ENCODE results near the gene DCAF5.

- TF ChIP-seq, protein P1, sequence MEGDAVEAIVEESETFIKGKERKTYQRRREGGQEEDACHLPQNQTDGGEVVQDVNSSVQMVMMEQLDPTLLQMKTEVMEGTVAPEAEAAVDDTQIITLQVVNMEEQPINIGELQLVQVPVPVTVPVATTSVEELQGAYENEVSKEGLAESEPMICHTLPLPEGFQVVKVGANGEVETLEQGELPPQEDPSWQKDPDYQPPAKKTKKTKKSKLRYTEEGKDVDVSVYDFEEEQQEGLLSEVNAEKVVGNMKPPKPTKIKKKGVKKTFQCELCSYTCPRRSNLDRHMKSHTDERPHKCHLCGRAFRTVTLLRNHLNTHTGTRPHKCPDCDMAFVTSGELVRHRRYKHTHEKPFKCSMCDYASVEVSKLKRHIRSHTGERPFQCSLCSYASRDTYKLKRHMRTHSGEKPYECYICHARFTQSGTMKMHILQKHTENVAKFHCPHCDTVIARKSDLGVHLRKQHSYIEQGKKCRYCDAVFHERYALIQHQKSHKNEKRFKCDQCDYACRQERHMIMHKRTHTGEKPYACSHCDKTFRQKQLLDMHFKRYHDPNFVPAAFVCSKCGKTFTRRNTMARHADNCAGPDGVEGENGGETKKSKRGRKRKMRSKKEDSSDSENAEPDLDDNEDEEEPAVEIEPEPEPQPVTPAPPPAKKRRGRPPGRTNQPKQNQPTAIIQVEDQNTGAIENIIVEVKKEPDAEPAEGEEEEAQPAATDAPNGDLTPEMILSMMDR (conservative IDR thresholded peaks at IDR 0.05) = no peak
- no peak for TF ChIP-seq EZH2 (IDR thresholded peaks at IDR 0.05; ENCODE audit: low read depth)
Measured at GRCh38 chr14:69079747-69080146, 73.2 kb downstream of the DCAF5 start.
